HepG2 (cell line): ENCODE measurements around the gene TUBA4B. TPM values are rescaled to one million over a fixed set of nuclear protein-coding genes. Genes with fewer than 3 reads are reported as not detected.

Source experiments
- BRCA1 ChIP-seq: sonication (generic); formaldehyde crosslinking; IDR thresholded peaks from 2 replicates; pipeline ENCODE4 v1.4.0; 2020; ENCODE audit warnings: missing genetic modification reagents
- FIP1L1 ChIP-seq: fragments of 200-400 bp; formaldehyde crosslinking; IDR thresholded peaks from 2 replicates; pipeline ENCODE4 v1.6.1; 2018; ENCODE audit warnings: low read depth, mild to moderate bottlenecking, low read length, moderate library complexity, borderline replicate concordance; ENCODE audit not compliant: insufficient read depth
- FOXA1 ChIP-seq, 2 experiments: fragments of 450-650 bp in 1 of 2; sonication (generic) in 1 of 2; formaldehyde crosslinking in 1 of 2; IDR thresholded peaks; 2 replicates each; pipeline versions ENCODE4 v1.4.0 to v1.6.1; 2016 to 2020; ENCODE audit warnings: missing genetic modification reagents in 1 of 2
- GMEB2 ChIP-seq: IDR thresholded peaks from 2 replicates; pipeline ENCODE4 v1.6.1; 2016; ENCODE audit warnings: missing biosample characterization, missing genetic modification reagents, low read depth
- HMGXB3 ChIP-seq: sonication (generic); formaldehyde crosslinking; IDR thresholded peaks from 2 replicates; pipeline ENCODE4 v1.4.0; 2020; ENCODE audit warnings: missing genetic modification reagents, borderline replicate concordance
- HNRNPUL1 ChIP-seq: fragments of 200-400 bp; formaldehyde crosslinking; IDR thresholded peaks from 2 replicates; pipeline ENCODE4 v1.6.1; 2017; ENCODE audit warnings: low read depth, mild to moderate bottlenecking, low read length, moderate library complexity
- IRF2 ChIP-seq: IDR thresholded peaks from 2 replicates; pipeline ENCODE4 v1.6.1; 2018; ENCODE audit warnings: missing genetic modification reagents, missing compliant biosample characterization
- RBM39 ChIP-seq: fragments of 200-400 bp; formaldehyde crosslinking; IDR thresholded peaks from one replicate; pipeline ENCODE4 v1.6.1; 2018; ENCODE audit warnings: antibody characterized with exemption, mild to moderate bottlenecking, low read depth, low read length; ENCODE audit not compliant: poor library complexity, severe bottlenecking
- REPIN1 ChIP-seq: sonication (generic); formaldehyde crosslinking; IDR thresholded peaks from 2 replicates; pipeline ENCODE4 v1.8.0; 2022; ENCODE audit warnings: missing genetic modification reagents, low read depth, mild to moderate bottlenecking, borderline replicate concordance
- SP1 ChIP-seq, 2 experiments: fragments of 450-650 bp in 1 of 2; sonication (generic) in 1 of 2; formaldehyde crosslinking in 1 of 2; IDR thresholded peaks; 2 replicates each; pipeline versions ENCODE4 v1.4.0 to v1.6.1; 2016 to 2020; ENCODE audit warnings: missing genetic modification reagents in 1 of 2
- ZNF30 ChIP-seq: sonication (generic); formaldehyde crosslinking; IDR thresholded peaks from 2 replicates; pipeline ENCODE4 v1.5.0; 2020; ENCODE audit warnings: mild to moderate bottlenecking, missing genetic modification reagents
- ZNF512B ChIP-seq: sonication (generic); formaldehyde crosslinking; IDR thresholded peaks from 2 replicates; pipeline ENCODE4 v1.5.1; 2020; ENCODE audit warnings: missing genetic modification reagents, mild to moderate bottlenecking, borderline replicate concordance
- ZNF660 ChIP-seq: sonication (generic); formaldehyde crosslinking; IDR thresholded peaks from 2 replicates; pipeline ENCODE4 v1.5.1; 2020; ENCODE audit warnings: mild to moderate bottlenecking, low read depth, missing genetic modification reagents, borderline replicate concordance
- polyA plus RNA-seq, 8 experiments: library from polyadenylated mRNA; depleted of rRNA in 3 of 8; stranded (reverse) in 7 of 8; unstranded in 1 of 8; fragments of >200 nt; fragmentation: Illumina TruSeq in 4 of 8; extraction: Trizol in 4 of 8; gene quantifications; 2 replicates each; pipeline versions ENCODE4 v1.2.1 to v1.2.3, GENCODE V29; 2011 to 2016; ENCODE audit warnings: low read depth in 4 of 8, missing spikeins in 1 of 8, mixed read lengths in 1 of 8; ENCODE audit not compliant: insufficient read depth in 1 of 8
- total RNA-seq, 5 experiments: library from RNA; depleted of rRNA; stranded (reverse); fragments of >200 nt; fragmentation: Illumina TruSeq; extraction: Trizol; gene quantifications; 2 replicates each; pipeline ENCODE4 v1.2.3, GENCODE V29; 2016; ENCODE audit warnings: low read depth in 1 of 5

Gene TUBA4B
- total and polyA plus RNA-seq, 2 of the 13 experiments (the other 11 are each of a cell fraction or from before 2014, with no cell fraction given) = 0.18 to 0.22 TPM

- TF ChIP-seq FOXA1 (IDR thresholded peaks at IDR 0.05) (0 out of 2 replicates have a peak, but pooled peaks have one; percentile 20), FOXA1 (CRISPR knock-in tag; IDR thresholded peaks at IDR 0.05) (peak; percentile 36; the same call in 1 of the 2 replicates), IRF2 (CRISPR knock-in tag) (peak; percentile 93; the same call in 1 of the 2 replicates), GMEB2 (CRISPR knock-in tag) (no peak; the same call in 1 of the 2 replicates), ZNF30 (CRISPR knock-in tag) (peak; percentile 16; the same call in 1 of the 2 replicates), HNRNPUL1 (no peak), RBM39 (peak; percentile 91), BRCA1 (CRISPR knock-in tag) (no peak; the same call in 1 of the 2 replicates), ZNF660 (no peak), ZNF512B (0 out of 2 replicates have a peak, but pooled peaks have one; percentile 50), REPIN1 (CRISPR knock-in tag) (peak; percentile 89; the same call in 1 of the 2 replicates), HMGXB3 (CRISPR knock-in tag) (peak; percentile 77; the same call in 1 of the 2 replicates), FIP1L1 (no peak), SP1 (IDR thresholded peaks at IDR 0.05) (no peak), SP1 (CRISPR knock-in tag; IDR thresholded peaks at IDR 0.05) (peak; percentile 95)
Observed at GRCh38 chr2:219294356-219295351, 41.6 kb downstream of the TUBA4B start (continued).
